HEK293T (cell line): Measurements from ENCODE around the gene FAU.

Source experiments
- CTCF ChIA-PET: fragments of 350-600 bp; formaldehyde crosslinking; extraction: SDS; loops from one replicate; lab custom pipeline; 2021; ENCODE audit warnings: antibody characterized with exemption, inconsistent platforms; lab: Yijun Ruan, JAX
- POLR2A ChIA-PET: fragments of 350-600 bp; formaldehyde crosslinking; extraction: SDS; loops from one replicate; lab custom pipeline; 2020; ENCODE audit warnings: antibody characterized with exemption, inconsistent platforms; lab: Yijun Ruan, JAX
- DNase-seq: peaks from one replicate; pipeline ENCODE4 v3.0.0; 2012; ENCODE audit warnings: mixed read lengths; ENCODE audit errors: extremely low spot score
- ARNT ChIP-seq: fragments of 450-650 bp; IDR thresholded peaks from 2 replicates; pipeline ENCODE4 v1.6.1; 2017; ENCODE audit warnings: mild to moderate bottlenecking
- BHLHE40 ChIP-seq: fragments of 450-650 bp; IDR thresholded peaks from 2 replicates; pipeline ENCODE4 v1.6.1; 2016; ENCODE audit warnings: mild to moderate bottlenecking, moderate library complexity, borderline replicate concordance
- CTBP1 ChIP-seq: fragments of 450-650 bp; IDR thresholded peaks from 2 replicates; pipeline ENCODE4 v1.6.1; 2016; ENCODE audit warnings: borderline replicate concordance
- ELF4 ChIP-seq: fragments of 450-650 bp; IDR thresholded peaks from 2 replicates; pipeline ENCODE4 v1.6.1; 2017; ENCODE audit warnings: antibody characterized with exemption
- FOXA1 ChIP-seq: fragments of 450-650 bp; IDR thresholded peaks from 2 replicates; pipeline ENCODE4 v1.6.1; 2016; ENCODE audit warnings: mild to moderate bottlenecking
- FOXK2 ChIP-seq: fragments of 450-650 bp; IDR thresholded peaks from 2 replicates; pipeline ENCODE4 v1.6.1; 2016; ENCODE audit warnings: mild to moderate bottlenecking
- FOXM1 ChIP-seq: fragments of 450-650 bp; IDR thresholded peaks from 2 replicates; pipeline ENCODE4 v1.6.1; 2017; ENCODE audit warnings: mild to moderate bottlenecking, borderline replicate concordance
- HDGF ChIP-seq: fragments of 450-650 bp; IDR thresholded peaks from 2 replicates; pipeline ENCODE4 v1.6.1; 2017; ENCODE audit warnings: antibody characterized with exemption, borderline replicate concordance
- L3MBTL2 ChIP-seq: fragments of 450-650 bp; conservative IDR thresholded peaks from 2 replicates; pipeline ENCODE4 v1.6.1; 2016; ENCODE audit warnings: mild to moderate bottlenecking
- LEF1 ChIP-seq: fragments of 450-650 bp; IDR thresholded peaks from 2 replicates; pipeline ENCODE4 v1.6.1; 2017; ENCODE audit warnings: mild to moderate bottlenecking, borderline replicate concordance
- NFRKB ChIP-seq: fragments of 450-650 bp; IDR thresholded peaks from 2 replicates; pipeline ENCODE4 v1.6.1; 2016; ENCODE audit warnings: mild to moderate bottlenecking, moderate library complexity
- SP1 ChIP-seq: fragments of 450-650 bp; IDR thresholded peaks from 2 replicates; pipeline ENCODE4 v1.6.1; 2017
- SUZ12 ChIP-seq: fragments of 450-650 bp; IDR thresholded peaks from 2 replicates; pipeline ENCODE4 v1.6.1; 2016; ENCODE audit warnings: mild to moderate bottlenecking
- TARDBP ChIP-seq: fragments of 450-650 bp; IDR thresholded peaks from 2 replicates; pipeline ENCODE4 v1.6.1; 2016
- ZNF384 ChIP-seq: fragments of 450-650 bp; IDR thresholded peaks from 2 replicates; pipeline ENCODE4 v1.6.1; 2016
- TF ChIP-seq, protein P1 (sequence below): fragments of 450-650 bp; IDR thresholded peaks from 2 replicates; pipeline ENCODE4 v1.6.1; 2016

FAU gene

DNA sequence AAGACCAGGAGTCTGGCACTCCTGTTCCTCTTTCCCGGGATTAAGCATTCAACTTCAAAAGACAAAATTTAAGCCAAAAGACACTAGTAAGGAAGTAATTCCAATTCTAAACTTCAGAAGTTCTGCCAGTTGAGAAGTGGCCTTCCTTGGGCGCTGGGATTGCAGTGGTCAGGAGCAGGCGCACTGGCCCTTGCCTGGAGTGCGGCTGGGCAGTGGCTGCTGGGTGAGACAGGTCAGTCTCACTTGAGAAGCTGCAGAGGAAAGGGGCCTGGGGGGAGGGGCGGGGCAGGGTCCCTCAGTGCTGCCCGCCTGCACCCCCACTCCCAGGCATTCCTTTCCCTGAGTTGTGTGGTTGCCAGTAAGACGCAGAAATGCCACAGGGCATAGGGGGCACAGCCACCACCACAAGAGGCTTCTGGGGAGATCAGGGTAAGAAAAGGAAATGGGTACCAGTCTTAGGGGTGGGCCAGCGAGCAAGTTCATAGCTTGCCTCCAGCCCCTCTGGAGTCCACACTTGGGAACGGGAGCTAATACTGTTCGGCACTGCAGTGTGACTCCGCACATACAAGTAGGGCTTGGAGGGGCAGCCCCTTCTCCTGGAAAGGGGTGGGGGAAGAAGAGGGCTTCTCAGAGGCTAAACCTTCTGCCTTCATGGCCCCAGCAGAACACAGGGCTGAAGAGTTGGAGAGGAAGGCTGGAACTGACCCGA is 5.7 kb upstream of the FAU start:
- CTCF ChIA-PET: interaction anchor here (0.6 kb wide), 1 partner anchor 80 kb away, joined by 3 read pairs; no protein-coding TSS in a partner anchor
- TF ChIP-seq BHLHE40 (no peak), ZNF384 (no peak), ELF4 (no peak), NFRKB (no peak), HDGF (no peak), FOXA1 (no peak), FOXM1 (no peak), FOXK2 (no peak), SUZ12 (no peak), TARDBP (no peak)
- TF ChIP-seq, protein P1, sequence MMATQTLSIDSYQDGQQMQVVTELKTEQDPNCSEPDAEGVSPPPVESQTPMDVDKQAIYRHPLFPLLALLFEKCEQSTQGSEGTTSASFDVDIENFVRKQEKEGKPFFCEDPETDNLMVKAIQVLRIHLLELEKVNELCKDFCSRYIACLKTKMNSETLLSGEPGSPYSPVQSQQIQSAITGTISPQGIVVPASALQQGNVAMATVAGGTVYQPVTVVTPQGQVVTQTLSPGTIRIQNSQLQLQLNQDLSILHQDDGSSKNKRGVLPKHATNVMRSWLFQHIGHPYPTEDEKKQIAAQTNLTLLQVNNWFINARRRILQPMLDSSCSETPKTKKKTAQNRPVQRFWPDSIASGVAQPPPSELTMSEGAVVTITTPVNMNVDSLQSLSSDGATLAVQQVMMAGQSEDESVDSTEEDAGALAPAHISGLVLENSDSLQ: no peak

DNA sequence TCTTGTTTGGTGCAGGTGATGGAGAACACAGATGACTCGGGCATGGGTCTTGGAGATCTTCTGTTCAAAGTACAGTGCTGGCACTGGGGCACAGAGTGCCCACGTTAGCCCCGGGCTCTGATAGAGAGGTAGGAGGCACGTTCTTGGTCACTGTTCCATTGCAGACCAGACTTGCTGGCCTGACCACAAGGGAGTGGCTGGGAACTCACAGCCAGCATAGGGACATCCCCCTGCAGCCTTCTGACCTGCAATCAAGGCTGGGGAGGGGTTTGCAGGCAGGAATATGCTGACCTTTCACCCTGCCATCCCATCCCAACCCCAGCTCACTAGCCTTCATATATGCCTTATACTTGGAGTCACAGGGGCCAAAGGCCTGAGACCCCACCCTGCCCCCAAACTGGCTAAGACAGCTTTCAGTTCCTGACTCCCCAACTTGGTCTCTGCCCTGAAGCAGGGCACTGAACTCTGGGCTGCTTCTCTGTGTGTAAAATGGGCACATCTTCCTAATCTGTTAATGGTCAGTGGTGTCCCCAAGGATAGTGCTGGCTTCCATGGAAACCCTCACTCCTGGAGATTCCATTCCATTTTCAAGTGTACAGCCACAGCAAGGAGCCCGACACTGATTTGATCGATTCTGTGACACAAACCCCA is 4.8 kb upstream of the FAU start:
- POLR2A ChIA-PET: interaction anchor here (3.7 kb wide), 1 partner anchor 9 kb away, joined by 21 read pairs; no protein-coding TSS in a partner anchor
- CTCF ChIA-PET: no interaction called here
- no peak for DNase-seq
- TF ChIP-seq FOXM1 (no peak), ZNF384 (no peak), HDGF (no peak), ELF4 (no peak), L3MBTL2 (no peak), SP1 (no peak), BHLHE40 (no peak), SUZ12 (no peak), ARNT (no peak), NFRKB (no peak), LEF1 (no peak), CTBP1 (no peak)

More for the DNA sequence above, 5.7 kb upstream of the FAU start:
- POLR2A ChIA-PET: interaction anchor here (0.8 to 3.7 kb wide), 3 partner anchors 8 to 54 kb away, joined by 3 to 21 read pairs (median 6); partner anchors contain the start of genes CAPN1 and ZNHIT2
- no peak for DNase-seq

DNA sequence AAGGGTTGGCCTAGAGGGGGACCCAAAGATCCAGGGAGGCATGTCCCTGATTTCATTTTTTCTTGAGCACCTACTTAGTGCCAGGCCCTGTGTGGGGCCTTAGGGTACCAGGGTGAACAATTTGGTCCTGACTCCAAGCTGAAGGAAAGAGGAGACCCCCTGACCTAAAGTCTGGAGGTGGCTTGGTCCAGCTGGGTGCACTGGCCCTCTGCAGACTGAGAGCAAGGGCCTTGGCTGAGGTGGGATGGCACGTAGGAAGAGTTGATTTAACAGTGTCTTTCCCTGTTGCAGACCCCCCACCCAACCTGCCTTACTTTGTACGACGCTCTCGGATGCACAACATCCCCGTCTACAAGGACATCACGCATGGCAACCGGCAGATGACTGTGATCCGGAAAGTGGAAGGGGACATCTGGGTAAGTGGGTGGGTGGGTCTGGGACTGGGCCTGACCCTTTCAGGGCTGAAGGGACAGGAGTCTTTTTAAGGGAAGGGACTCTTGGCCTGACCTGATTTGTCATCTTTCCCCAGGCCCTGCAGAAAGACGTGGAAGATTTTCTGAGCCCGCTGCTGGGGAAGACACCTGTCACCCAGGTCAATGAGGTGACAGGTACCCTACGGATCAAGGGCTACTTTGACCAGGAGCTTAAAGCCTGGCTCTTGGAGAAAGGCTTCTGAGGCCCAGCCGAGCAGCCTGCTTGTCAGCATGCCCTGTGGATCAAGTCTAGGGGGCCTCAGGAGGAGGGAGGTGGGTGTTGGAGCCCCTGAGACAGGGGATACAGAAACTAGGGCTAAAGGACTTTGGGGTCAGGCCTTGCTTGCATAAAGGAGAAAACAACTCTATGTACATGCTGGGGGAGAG is 3.5 kb upstream of the FAU start:
- ChIA-PET CTCF (no interaction called here), POLR2A (interaction anchor here (3.7 kb wide), 1 partner anchor 10 kb away, joined by 21 read pairs; no protein-coding TSS in a partner anchor)
- DNase-seq: no peak
- TF ChIP-seq, protein P1: no peak
- TF ChIP-seq ELF4 (no peak), BHLHE40 (no peak), LEF1 (no peak), TARDBP (no peak), FOXK2 (no peak), HDGF (no peak), ARNT (no peak), FOXA1 (no peak)

DNA sequence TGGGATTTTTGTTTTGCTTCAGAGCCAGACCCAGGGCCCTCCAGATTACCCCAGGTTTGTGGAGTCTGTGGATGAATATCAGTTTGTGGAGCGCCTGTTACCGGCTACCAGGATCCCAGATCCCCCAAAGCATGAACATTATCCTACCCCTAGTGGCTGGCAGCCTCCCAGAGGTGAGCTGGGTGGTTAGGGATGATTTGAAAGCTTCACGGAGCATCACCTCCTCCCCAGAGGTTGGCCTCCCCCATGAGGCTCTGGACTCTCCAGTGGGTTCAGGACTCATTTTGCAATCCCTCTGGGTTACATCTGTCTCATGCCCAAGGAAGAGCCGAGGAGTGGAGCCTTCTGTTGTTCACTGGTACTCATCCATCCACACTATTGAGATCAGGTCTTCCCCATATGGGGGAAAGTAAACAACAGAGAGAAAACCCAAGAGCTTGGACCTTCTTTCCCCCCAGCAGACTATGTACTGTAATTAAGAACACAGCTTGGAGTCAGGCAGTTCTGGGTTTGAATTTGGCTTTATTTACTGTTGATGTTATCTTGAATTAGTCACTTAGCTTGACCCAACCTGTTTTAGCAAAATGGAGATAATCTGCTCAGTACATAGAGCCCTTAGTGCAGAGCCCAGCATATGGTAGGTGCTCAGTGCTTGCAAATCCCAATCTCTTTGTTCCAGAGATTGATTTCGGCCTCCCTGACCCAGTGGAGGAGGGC is 2.7 kb upstream of the FAU start:
- TF ChIP-seq CTBP1 (no peak), BHLHE40 (no peak), ELF4 (no peak), ARNT (no peak), SP1 (no peak), L3MBTL2 (no peak), ZNF384 (no peak), FOXM1 (no peak), TARDBP (no peak), NFRKB (no peak), LEF1 (no peak), FOXK2 (no peak), FOXA1 (no peak), SUZ12 (no peak)
- TF ChIP-seq, protein P1: no peak
- no peak for DNase-seq
- ChIA-PET POLR2A (interaction anchor here (0.7 to 3.7 kb wide), 3 partner anchors 9 to 45 kb away, joined by 3 to 21 read pairs (median 4); partner anchors contain the start of gene SPDYC), CTCF (interaction anchor here (1.0 kb wide), 1 partner anchor 12 kb away, joined by 6 read pairs; no protein-coding TSS in a partner anchor)

DNA sequence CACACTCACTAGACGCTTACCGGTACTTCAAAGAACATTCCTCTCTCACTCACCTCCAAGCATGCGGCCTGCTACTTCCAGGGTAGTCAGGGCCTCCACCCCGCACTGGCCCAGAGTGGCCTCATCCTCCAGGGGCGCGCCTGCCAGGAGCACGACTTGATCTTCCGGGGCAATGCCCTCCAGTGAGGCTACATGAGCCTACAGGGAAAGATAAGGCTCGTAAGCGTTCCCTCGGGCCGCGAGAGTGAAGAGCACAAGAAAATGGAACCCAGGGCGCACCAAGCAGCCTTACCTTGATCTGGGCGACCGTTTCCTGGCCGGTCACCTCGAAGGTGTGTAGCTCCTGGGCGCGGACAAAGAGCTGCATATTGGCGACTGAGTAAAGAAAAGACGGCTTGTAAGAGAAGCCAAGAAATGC is 478 bp downstream of the FAU start:
- ChIA-PET POLR2A (interaction anchor here (0.8 to 3.7 kb wide), 24 partner anchors 8 to 249 kb away, joined by 3 to 56 read pairs (median 4); partner anchors contain the start of genes ARL2, CAPN1, CDCA5 and DPF2), CTCF (no interaction called here)
- DNase-seq: no peak
- TF ChIP-seq ZNF384 (no peak), HDGF (no peak), NFRKB (no peak), ARNT (no peak), BHLHE40 (no peak), SUZ12 (no peak), L3MBTL2 (no peak)
